Neural cell (in vitro differentiated cells): Measurements from ENCODE around the gene ARID1A. TPM values are rescaled to one million over a fixed set of nuclear protein-coding genes. Genes with fewer than 3 reads are reported as not detected.

Experiments used
- H2AFZ ChIP-seq: fragments of 200-600, 300-800 bp; sonication (generic), shearing (Covaris generic); 2 replicates; pipeline ENCODE4 v1.6.0; 2014; ENCODE audit warnings: low read depth, mild to moderate bottlenecking, antibody characterized with exemption, low read length, moderate library complexity
- H3F3A ChIP-seq: fragments of 200-600 bp; shearing (Covaris generic); 2 replicates; pipeline ENCODE4 v1.6.1; 2016; ENCODE audit warnings: mild to moderate bottlenecking, moderate library complexity, mixed read lengths, antibody characterized with exemption, low read length; ENCODE audit not compliant: insufficient read depth, poor library complexity, severe bottlenecking
- H3K27ac ChIP-seq: fragments of 200-600, 300-800 bp; sonication (generic), shearing (Covaris generic); 2 replicates; pipeline ENCODE4 v1.5.1; 2014; ENCODE audit warnings: mild to moderate bottlenecking, low read length, moderate library complexity
- H3K27me3 ChIP-seq: fragments of 300-800, 200-600 bp; sonication (generic), shearing (Covaris generic); 2 replicates; pipeline ENCODE4 v1.6.0; 2014; ENCODE audit warnings: mild to moderate bottlenecking, low read depth, low read length, moderate library complexity; ENCODE audit not compliant: insufficient read depth
- H3K36me3 ChIP-seq: fragments of 300-800, 200-600 bp; sonication (generic), shearing (Covaris generic); 2 replicates; pipeline ENCODE4 v1.5.1; 2014; ENCODE audit warnings: mild to moderate bottlenecking, antibody characterized with exemption, low read length, moderate library complexity; ENCODE audit not compliant: insufficient read depth
- H3K4me2 ChIP-seq: fragments of 300-800, 200-600 bp; sonication (generic), shearing (Covaris generic); 2 replicates; pipeline ENCODE4 v1.6.0; 2014; ENCODE audit warnings: mild to moderate bottlenecking, low read length
- H3K4me3 ChIP-seq: fragments of 300-800, 200-600 bp; sonication (generic), shearing (Covaris generic); 2 replicates; pipeline ENCODE4 v1.5.1; 2014; ENCODE audit warnings: mild to moderate bottlenecking, low read length, moderate library complexity
- H3K79me2 ChIP-seq: fragments of 200-600 bp; shearing (Covaris generic); replicated peaks from 2 replicates; pipeline ENCODE4 v1.6.0; 2014; ENCODE audit warnings: mild to moderate bottlenecking, low read length, moderate library complexity; ENCODE audit not compliant: insufficient read depth
- H3K9ac ChIP-seq: fragments of 300-800, 200-600 bp; sonication (generic), shearing (Covaris generic); 2 replicates; pipeline ENCODE4 v1.6.1; 2016; ENCODE audit warnings: mild to moderate bottlenecking, low read length, mixed read lengths
- H3K9me2 ChIP-seq: fragments of 200-600 bp; shearing (Covaris generic); 2 replicates; pipeline ENCODE4 v1.6.1; 2016; ENCODE audit warnings: mild to moderate bottlenecking, low read length, mixed read lengths; ENCODE audit not compliant: insufficient read depth
- H3K9me3 ChIP-seq: fragments of 200-600, 300-800 bp; sonication (generic), shearing (Covaris generic); 2 replicates; pipeline ENCODE4 v1.6.1; 2016; ENCODE audit warnings: mild to moderate bottlenecking, mixed run types, low read length, moderate library complexity, mixed read lengths
- H4K20me1 ChIP-seq: fragments of 200-600 bp; shearing (Covaris generic); 2 replicates; pipeline ENCODE4 v1.6.1; 2016; ENCODE audit warnings: mild to moderate bottlenecking, mixed run types; ENCODE audit not compliant: insufficient read depth
- CTCF ChIP-seq: fragments of 450-650 bp; IDR thresholded peaks from 2 replicates; pipeline ENCODE4 v1.5.1; 2014; ENCODE audit warnings: antibody characterized with exemption, mild to moderate bottlenecking, moderate library complexity; ENCODE audit not compliant: poor library complexity, severe bottlenecking
- EP300 ChIP-seq: fragments of 450-650 bp; conservative IDR thresholded peaks from 2 replicates; pipeline ENCODE4 v1.6.1; 2014; ENCODE audit warnings: antibody characterized with exemption, mild to moderate bottlenecking, moderate library complexity; ENCODE audit not compliant: poor library complexity, severe bottlenecking
- EZH2 ChIP-seq: fragments of 200-600, 300-800 bp; shearing (Covaris generic), sonication (generic); IDR thresholded peaks from 2 replicates; pipeline ENCODE4 v1.6.1; 2014; ENCODE audit warnings: antibody characterized with exemption, low read length, borderline replicate concordance, mild to moderate bottlenecking; ENCODE audit not compliant: insufficient read depth, poor library complexity, severe bottlenecking
- MXI1 ChIP-seq: fragments of 450-650 bp; conservative IDR thresholded peaks from 2 replicates; pipeline ENCODE4 v1.6.1; 2014; ENCODE audit warnings: antibody characterized with exemption, mild to moderate bottlenecking; ENCODE audit not compliant: poor library complexity, severe bottlenecking
- POLR2AphosphoS5 ChIP-seq: IDR thresholded peaks from 2 replicates; pipeline ENCODE4 v1.6.1; 2012
- RAD21 ChIP-seq: fragments of 450-650 bp; conservative IDR thresholded peaks from 2 replicates; pipeline ENCODE4 v1.6.1; 2014; ENCODE audit warnings: antibody characterized with exemption, mild to moderate bottlenecking, moderate library complexity
- SMC3 ChIP-seq: fragments of 450-650 bp; conservative IDR thresholded peaks from 2 replicates; pipeline ENCODE4 v1.6.1; 2014; ENCODE audit warnings: antibody characterized with exemption, mild to moderate bottlenecking, moderate library complexity; ENCODE audit not compliant: poor library complexity
- TAF1 ChIP-seq: IDR thresholded peaks from 2 replicates; pipeline ENCODE4 v1.6.1; 2012; ENCODE audit warnings: low read depth
- polyA plus RNA-seq: library from polyadenylated mRNA; depleted of rRNA; stranded (reverse); fragments of >200 nt; gene quantifications from 2 replicates; pipeline ENCODE4 v1.2.3, GENCODE V29; 2014
- TF ChIP-seq, protein P1 (sequence below): IDR thresholded peaks from 2 replicates; pipeline ENCODE4 v1.6.1; 2012; ENCODE audit warnings: borderline replicate concordance

Gene ARID1A
- polyA plus RNA-seq, 1 donor from 2014 or later: 13.2 TPM

- Histone ChIP-seq H3K4me3 (no peak overlapping the region), H2AFZ (no peak overlapping the region), H3K9ac (no peak overlapping the region), H4K20me1 (no peaks in the 10 kb centered on the region), H3K4me2 (no peak overlapping the region), H3K27me3 (no peaks in the 10 kb centered on the region), H3K27ac (no peak overlapping the region), H3K9me2 (no peaks in the 10 kb centered on the region), H3K36me3 (peaks cover 26% of the 10 kb centered on the region), H3F3A (no peaks in the 10 kb centered on the region), H3K9me3 (no peaks in the 10 kb centered on the region), H3K79me2 (no peaks in the 10 kb centered on the region)
- TF ChIP-seq CTCF: no peak
- no peak for TF ChIP-seq EZH2
- no peak for TF ChIP-seq POLR2AphosphoS5
- TF ChIP-seq EP300: no peak
- TF ChIP-seq RAD21: no peak
- no peak for TF ChIP-seq MXI1
- TF ChIP-seq, protein P1, sequence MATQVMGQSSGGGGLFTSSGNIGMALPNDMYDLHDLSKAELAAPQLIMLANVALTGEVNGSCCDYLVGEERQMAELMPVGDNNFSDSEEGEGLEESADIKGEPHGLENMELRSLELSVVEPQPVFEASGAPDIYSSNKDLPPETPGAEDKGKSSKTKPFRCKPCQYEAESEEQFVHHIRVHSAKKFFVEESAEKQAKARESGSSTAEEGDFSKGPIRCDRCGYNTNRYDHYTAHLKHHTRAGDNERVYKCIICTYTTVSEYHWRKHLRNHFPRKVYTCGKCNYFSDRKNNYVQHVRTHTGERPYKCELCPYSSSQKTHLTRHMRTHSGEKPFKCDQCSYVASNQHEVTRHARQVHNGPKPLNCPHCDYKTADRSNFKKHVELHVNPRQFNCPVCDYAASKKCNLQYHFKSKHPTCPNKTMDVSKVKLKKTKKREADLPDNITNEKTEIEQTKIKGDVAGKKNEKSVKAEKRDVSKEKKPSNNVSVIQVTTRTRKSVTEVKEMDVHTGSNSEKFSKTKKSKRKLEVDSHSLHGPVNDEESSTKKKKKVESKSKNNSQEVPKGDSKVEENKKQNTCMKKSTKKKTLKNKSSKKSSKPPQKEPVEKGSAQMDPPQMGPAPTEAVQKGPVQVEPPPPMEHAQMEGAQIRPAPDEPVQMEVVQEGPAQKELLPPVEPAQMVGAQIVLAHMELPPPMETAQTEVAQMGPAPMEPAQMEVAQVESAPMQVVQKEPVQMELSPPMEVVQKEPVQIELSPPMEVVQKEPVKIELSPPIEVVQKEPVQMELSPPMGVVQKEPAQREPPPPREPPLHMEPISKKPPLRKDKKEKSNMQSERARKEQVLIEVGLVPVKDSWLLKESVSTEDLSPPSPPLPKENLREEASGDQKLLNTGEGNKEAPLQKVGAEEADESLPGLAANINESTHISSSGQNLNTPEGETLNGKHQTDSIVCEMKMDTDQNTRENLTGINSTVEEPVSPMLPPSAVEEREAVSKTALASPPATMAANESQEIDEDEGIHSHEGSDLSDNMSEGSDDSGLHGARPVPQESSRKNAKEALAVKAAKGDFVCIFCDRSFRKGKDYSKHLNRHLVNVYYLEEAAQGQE: no peak
- TF ChIP-seq SMC3: no peak
- TF ChIP-seq TAF1: no peak
These were observed 76.0 kb downstream of the ARID1A start for GRCh38 chr1:26771643-26772321.

DNA sequence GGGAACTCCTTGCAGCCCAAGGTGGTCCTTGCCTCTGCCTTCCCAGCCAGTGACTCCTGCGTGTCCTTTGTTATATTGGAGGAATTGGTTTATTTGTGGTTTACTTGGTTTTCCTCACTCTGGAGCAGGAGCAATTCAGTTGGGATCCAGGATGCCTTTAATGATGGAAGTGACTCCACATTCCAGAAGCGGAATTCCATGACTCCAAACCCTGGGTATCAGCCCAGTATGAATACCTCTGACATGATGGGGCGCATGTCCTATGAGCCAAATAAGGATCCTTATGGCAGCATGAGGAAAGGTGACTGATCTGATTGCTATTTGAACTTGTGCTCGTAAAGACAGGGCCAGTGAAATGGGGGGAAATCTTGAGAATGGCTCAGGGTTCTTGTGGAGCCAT is 76.9 kb downstream of the ARID1A start:
- Histone ChIP-seq H3K79me2 (no peaks in the 10 kb centered on the region), H3K9ac (no peak overlapping the region), H3K27ac (no peak overlapping the region), H3F3A (no peaks in the 10 kb centered on the region), H3K27me3 (no peaks in the 10 kb centered on the region), H3K36me3 (peaks cover 19% of the 10 kb centered on the region), H3K4me2 (no peak overlapping the region), H3K9me3 (no peaks in the 10 kb centered on the region), H2AFZ (no peak overlapping the region), H4K20me1 (no peaks in the 10 kb centered on the region), H3K9me2 (no peaks in the 10 kb centered on the region), H3K4me3 (no peak overlapping the region)
- no peak for TF ChIP-seq EP300
- TF ChIP-seq, protein P1: no peak
- no peak for TF ChIP-seq EZH2
- no peak for TF ChIP-seq SMC3
- no peak for TF ChIP-seq RAD21
- TF ChIP-seq MXI1: no peak
- no peak for TF ChIP-seq CTCF
- TF ChIP-seq POLR2AphosphoS5: no peak
- TF ChIP-seq TAF1: no peak
